Left ventricle myocardium inferior (tissue), 1 donor: ENCODE data around the gene TET2. TPM values are rescaled to one million over a fixed set of nuclear protein-coding genes. Genes with fewer than 3 reads are reported as not detected.

ENCODE experiments used
- DNase-seq: peaks from one replicate; pipeline ENCODE4 v3.0.0-alpha.2; 2020
- H3K27ac ChIP-seq: fragments of 200-600 bp; replicated peaks from 2 replicates; pipeline ENCODE4 v1.8.0; 2021
- H3K27me3 ChIP-seq: fragments of 200-600 bp; 2 replicates; pipeline ENCODE4 v1.8.0; 2021; ENCODE audit warnings: low read depth
- H3K36me3 ChIP-seq: fragments of 200-600 bp; 2 replicates; pipeline ENCODE4 v1.8.0; 2021
- H3K4me1 ChIP-seq: fragments of 200-600 bp; 2 replicates; pipeline ENCODE4 v1.8.0; 2021
- H3K4me3 ChIP-seq: fragments of 200-600 bp; 2 replicates; pipeline ENCODE4 v1.8.0; 2021; ENCODE audit warnings: mild to moderate bottlenecking, moderate library complexity
- H3K9me3 ChIP-seq: fragments of 200-600 bp; replicated peaks from 2 replicates; pipeline ENCODE4 v1.8.0; 2021
- intact Hi-C: fragments of 100-400 bp; cut with micrococcal nuclease; formaldehyde crosslinking; loops from one replicate; pipeline ENCODE4 v1.11.0; 2022
- total RNA-seq: library from RNA; stranded (reverse); fragmentation: NEBNext Ultra II Directional; extraction: Animal tissue kit (Norgen Biotek cat#: 25700); gene quantifications from one replicate; pipeline ENCODE4 v1.2.1, GENCODE V29; 2021
- TF ChIP-seq, protein P1 (sequence below): fragments of 200-600 bp; IDR thresholded peaks from 2 replicates; pipeline ENCODE4 v1.8.0; 2021; ENCODE audit warnings: antibody characterized with exemption, mild to moderate bottlenecking, borderline replicate concordance
- donor health status: DM: no; HTN: yes; CAD: no; lungs with severe emphysema.

Gene TET2
- total RNA-seq, 1 donor from 2014 or later = 11.9 TPM

DNA sequence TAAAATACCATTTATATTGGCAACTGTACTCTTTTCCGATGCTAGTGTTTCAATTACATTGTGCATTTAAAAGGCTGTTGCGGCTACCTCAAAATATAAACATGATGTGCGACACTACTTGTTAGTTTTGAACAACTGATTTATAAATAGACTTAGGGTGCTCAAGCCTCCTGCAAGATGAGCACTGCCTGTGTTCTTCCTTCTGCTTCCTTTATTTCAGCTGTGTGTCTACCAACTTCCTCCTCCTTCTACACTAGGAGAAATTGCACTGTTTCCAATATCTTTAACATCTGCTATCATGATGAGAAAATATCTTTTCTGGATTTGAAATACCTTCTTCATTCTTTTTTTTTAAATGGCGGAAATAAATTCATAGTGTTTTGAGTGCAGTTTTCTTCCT is 24.0 kb downstream of the TET2 start:
- no peaks in the 10 kb centered on the region for H3K27me3 ChIP-seq
- H3K36me3 ChIP-seq = peaks cover 8% of the 10 kb centered on the region
- no peak overlapping the region for H3K4me3 ChIP-seq
- intact Hi-C loops = no loop called here
- H3K27ac ChIP-seq = no peak overlapping the region
- DNase-seq = no peak
- H3K4me1 ChIP-seq = peaks cover 11% of the 10 kb centered on the region
- TF ChIP-seq, protein P1, sequence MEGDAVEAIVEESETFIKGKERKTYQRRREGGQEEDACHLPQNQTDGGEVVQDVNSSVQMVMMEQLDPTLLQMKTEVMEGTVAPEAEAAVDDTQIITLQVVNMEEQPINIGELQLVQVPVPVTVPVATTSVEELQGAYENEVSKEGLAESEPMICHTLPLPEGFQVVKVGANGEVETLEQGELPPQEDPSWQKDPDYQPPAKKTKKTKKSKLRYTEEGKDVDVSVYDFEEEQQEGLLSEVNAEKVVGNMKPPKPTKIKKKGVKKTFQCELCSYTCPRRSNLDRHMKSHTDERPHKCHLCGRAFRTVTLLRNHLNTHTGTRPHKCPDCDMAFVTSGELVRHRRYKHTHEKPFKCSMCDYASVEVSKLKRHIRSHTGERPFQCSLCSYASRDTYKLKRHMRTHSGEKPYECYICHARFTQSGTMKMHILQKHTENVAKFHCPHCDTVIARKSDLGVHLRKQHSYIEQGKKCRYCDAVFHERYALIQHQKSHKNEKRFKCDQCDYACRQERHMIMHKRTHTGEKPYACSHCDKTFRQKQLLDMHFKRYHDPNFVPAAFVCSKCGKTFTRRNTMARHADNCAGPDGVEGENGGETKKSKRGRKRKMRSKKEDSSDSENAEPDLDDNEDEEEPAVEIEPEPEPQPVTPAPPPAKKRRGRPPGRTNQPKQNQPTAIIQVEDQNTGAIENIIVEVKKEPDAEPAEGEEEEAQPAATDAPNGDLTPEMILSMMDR = no peak
- no peaks in the 10 kb centered on the region for H3K9me3 ChIP-seq

DNA sequence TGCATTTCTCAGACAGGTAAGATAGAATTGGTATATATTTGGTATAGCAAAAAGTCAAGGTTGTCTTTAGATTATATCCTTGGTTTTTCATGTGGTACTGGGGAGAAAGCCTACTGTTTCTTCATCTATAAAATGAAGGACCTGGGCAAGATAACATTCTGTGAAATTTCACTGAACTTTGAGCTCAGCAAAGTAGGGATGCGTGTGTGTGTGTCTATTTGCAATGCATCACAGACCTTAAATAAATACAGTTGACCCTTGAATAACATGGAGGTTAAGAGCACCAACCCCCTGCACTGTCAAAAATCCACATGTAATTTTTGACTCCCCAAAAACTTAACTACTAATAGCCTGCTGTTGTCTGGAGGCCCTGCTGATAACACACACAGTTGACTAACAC is 25.2 kb downstream of the TET2 start:
- Histone ChIP-seq H3K4me1 (peaks cover 11% of the 10 kb centered on the region), H3K27me3 (no peaks in the 10 kb centered on the region), H3K36me3 (peaks cover 8% of the 10 kb centered on the region), H3K4me3 (no peak overlapping the region), H3K27ac (no peak overlapping the region), H3K9me3 (no peaks in the 10 kb centered on the region)
- no peak for DNase-seq
- TF ChIP-seq, protein P1 = no peak
- intact Hi-C loops = no loop called here

DNA sequence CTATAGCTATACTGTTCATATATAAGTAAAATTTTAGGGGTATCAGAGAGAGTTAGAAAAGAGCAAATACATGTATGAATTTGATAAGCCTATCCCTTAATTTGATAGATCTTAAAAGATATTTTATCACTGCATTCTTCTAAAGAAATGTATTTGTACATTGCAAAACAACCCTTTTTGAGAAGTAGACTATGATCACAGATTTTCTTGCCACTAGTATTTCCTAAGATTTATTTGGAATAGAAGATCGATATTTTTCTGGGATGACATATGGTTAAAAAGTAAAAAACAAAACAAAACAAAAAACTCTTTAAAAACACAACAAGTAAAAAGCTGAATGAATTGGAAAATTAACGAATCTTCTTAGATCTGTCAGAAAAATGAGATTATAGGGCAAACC is 27.4 kb downstream of the TET2 start:
- no peak for DNase-seq
- Histone ChIP-seq H3K36me3 (no peaks in the 10 kb centered on the region), H3K27ac (no peak overlapping the region), H3K27me3 (no peaks in the 10 kb centered on the region), H3K4me3 (no peak overlapping the region), H3K4me1 (peaks cover 11% of the 10 kb centered on the region), H3K9me3 (no peaks in the 10 kb centered on the region)
- TF ChIP-seq, protein P1 = no peak
- intact Hi-C loops = no loop called here

DNA sequence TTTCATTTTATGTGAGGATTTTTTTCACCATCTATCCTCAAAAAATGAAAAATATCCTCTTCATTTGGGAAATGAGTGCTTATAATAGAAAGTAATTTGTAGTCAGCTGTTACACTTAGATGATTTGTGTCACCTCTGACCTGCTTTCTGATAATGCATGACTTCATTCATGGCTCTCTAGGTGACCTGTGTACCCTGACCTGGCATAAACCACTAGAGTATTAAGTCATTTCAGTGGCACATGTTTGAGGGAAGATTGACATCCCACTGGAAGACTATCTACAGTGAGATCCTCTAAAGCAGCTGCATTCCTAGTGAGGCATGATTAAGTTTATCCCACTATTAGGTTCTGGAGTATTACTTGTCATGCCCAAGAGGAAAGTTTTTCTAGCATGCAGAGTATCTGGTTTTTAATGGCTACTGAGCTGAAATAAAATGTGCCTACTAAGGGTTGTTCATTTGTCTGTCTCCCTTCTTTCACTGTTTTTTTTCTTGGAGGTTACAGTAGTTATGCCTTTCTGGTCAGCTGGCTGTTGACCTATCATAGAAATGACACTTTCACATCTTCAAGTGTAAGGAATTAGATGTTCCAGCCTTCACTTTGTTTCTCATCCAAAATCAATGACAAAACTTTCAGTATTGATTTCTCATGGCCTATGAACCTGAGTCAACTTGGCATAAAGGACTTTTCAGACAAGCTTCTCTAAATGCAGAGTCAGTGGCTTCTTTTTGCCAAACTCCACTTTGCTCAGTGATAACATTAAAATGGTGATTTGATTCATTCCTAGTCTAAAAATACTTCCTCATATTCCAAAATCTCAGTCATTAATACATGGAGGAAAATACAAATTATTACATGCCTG is 33.1 kb downstream of the TET2 start:
- intact Hi-C loops = no loop called here
- DNase-seq = no peak
- H3K36me3 ChIP-seq = no peaks in the 10 kb centered on the region
- H3K27ac ChIP-seq = no peak overlapping the region
- TF ChIP-seq, protein P1 = no peak
- H3K4me3 ChIP-seq = no peak overlapping the region
- no peaks in the 10 kb centered on the region for H3K9me3 ChIP-seq
- no peaks in the 10 kb centered on the region for H3K27me3 ChIP-seq
- H3K4me1 ChIP-seq = peaks cover 40% of the 10 kb centered on the region

DNA sequence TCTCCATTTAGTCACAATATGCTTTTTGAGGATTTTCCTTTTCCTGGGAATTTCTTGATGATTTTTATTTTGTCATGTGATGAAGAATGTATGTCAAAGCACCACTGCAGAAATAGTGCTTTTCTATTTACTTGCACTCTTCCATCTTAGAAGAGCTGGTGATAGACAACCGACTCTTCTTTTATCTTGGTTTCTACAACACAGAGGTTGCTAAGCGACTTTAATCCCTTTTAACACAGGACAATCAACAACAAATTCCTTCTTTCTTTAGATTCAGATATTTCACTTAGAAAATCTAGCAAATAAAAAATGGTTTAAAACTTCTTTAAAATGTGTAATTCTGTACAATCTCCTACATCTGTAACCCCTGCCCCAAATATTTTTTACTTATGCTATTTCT is 34.6 kb downstream of the TET2 start:
- DNase-seq = no peak
- no peak overlapping the region for H3K27ac ChIP-seq
- H3K4me3 ChIP-seq = no peak overlapping the region
- no peaks in the 10 kb centered on the region for H3K36me3 ChIP-seq
- H3K4me1 ChIP-seq = peaks cover 50% of the 10 kb centered on the region
- intact Hi-C loops = no loop called here
- no peaks in the 10 kb centered on the region for H3K27me3 ChIP-seq
- TF ChIP-seq, protein P1 = no peak
- no peaks in the 10 kb centered on the region for H3K9me3 ChIP-seq
